D721Med (cell line): Measurements from ENCODE around the gene TXNDC8.

Experiments used
- DNase-seq: peaks from one replicate; pipeline ENCODE4 v3.0.0; 2011; ENCODE audit warnings: low spot score; ENCODE audit not compliant: insufficient read length
- FAIRE-seq: peaks from 2 replicates; lab custom pipeline; 2011; peaks lifted over from hg19 to GRCh38; lab: Jason Lieb, UNC
- TF ChIP-seq, protein P1 (sequence below): IDR thresholded peaks from 2 replicates; pipeline ENCODE4 v1.5.1; 2012; ENCODE audit warnings: mild to moderate bottlenecking, control low read depth; ENCODE audit not compliant: insufficient read depth; ENCODE audit errors: missing control alignments

Gene TXNDC8

DNA sequence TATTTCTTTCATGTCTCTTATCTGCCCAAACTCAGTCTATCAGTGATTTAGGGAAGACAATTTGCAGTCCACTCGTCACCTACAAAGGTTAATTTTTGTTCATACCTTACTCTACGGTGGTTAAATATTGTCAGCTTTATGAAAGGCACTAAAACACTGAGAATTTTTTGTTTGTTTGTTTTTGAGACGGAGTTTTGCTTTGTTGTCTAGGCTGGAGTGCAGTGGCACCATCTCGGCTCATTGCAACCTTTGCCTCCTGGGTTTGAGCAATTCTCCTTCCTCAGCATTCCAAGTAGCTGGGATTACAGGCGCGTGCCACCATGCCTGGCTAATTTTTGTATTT, 55.0 kb downstream of the TXNDC8 start:
- DNase-seq (no peak), FAIRE-seq (no peak)
- TF ChIP-seq, protein P1, sequence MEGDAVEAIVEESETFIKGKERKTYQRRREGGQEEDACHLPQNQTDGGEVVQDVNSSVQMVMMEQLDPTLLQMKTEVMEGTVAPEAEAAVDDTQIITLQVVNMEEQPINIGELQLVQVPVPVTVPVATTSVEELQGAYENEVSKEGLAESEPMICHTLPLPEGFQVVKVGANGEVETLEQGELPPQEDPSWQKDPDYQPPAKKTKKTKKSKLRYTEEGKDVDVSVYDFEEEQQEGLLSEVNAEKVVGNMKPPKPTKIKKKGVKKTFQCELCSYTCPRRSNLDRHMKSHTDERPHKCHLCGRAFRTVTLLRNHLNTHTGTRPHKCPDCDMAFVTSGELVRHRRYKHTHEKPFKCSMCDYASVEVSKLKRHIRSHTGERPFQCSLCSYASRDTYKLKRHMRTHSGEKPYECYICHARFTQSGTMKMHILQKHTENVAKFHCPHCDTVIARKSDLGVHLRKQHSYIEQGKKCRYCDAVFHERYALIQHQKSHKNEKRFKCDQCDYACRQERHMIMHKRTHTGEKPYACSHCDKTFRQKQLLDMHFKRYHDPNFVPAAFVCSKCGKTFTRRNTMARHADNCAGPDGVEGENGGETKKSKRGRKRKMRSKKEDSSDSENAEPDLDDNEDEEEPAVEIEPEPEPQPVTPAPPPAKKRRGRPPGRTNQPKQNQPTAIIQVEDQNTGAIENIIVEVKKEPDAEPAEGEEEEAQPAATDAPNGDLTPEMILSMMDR: no peak

DNA sequence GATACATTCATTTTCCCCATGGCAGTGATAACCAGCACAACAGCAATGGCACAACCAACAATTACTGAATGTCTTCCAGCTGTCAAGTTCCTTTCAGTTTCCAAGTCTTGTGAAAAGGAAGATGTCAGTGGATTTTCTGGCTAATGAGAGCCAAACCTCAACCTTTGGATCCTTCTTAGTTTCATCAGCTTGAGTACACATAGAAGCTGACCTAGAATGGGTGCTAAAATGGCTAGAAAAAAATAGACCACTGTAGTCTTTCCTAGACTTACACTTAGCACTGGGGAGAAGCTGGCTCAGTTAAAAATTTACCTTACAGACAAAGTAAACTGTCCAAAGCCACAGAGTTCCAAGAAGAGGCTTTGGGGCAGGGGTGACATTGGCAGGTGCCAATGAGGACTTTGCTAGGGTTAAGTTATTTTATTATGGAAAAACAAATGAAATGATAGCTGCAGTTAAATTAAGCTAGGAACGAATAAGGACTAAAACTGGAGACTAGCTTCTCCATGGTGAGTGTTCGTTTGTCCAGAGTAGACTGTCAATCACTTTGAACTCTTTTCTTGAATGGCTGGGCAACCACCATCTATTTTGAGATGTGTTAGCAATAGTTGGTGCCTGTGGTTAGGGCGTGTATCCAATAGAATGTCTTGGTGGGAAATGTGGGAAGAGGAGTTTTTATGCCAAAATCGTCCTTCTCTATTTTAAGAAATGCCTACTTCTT, 55.5 kb downstream of the TXNDC8 start:
- DNase-seq (no peak), FAIRE-seq (no peak)
- TF ChIP-seq, protein P1: no peak

DNA sequence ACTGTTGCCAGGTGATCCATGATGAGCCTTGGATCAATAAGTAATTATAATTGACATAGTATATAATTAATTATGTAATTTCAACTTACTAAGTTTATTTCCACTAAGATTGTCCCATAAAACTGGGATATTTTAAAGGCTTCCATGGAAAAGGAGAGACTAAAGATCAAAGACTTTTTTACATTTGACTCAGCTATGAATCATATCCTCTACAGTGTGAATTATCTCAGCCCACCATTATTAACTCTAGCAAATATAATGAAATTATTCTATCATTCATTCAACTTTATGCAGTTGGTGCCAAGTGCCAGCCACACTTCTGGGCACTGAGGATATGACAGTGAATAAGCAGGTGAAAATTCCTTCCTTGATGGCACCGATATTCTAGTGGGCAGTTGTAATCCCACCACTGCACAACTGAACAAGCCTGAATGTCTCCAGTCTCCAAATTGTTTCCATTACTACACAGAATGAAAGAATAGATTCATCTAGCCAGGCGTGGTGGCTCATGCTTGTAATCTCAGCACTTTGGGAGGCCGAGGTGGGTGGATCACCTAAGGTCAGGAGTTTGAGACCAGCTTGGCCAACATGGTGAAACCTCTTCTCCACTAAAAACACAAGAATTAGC, 59.5 kb downstream of the TXNDC8 start:
- TF ChIP-seq, protein P1: no peak

DNA sequence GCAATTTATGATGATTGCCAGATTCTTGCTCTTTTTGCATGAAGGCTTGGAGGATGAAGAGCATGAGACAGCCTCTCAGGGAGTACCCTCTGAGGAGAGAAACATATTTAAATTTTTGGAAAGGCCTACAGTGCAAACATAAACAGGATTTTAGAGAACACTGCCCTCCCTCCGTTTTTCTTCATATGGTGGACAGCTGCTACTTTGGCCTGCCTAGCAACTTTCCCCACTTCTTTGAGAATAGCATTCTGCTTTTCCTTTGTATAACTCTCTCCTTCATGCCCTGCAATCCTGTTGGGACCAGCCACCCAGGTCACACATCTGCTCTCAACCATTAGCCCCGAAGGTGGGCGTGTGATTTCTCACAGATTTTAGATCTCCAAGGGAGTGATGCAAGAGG, 60.9 kb downstream of the TXNDC8 start:
- FAIRE-seq (no peak), DNase-seq (no peak)
- TF ChIP-seq, protein P1: no peak

More for the DNA sequence above, 59.5 kb downstream of the TXNDC8 start:
- no peak for FAIRE-seq
- no peak for DNase-seq

DNA sequence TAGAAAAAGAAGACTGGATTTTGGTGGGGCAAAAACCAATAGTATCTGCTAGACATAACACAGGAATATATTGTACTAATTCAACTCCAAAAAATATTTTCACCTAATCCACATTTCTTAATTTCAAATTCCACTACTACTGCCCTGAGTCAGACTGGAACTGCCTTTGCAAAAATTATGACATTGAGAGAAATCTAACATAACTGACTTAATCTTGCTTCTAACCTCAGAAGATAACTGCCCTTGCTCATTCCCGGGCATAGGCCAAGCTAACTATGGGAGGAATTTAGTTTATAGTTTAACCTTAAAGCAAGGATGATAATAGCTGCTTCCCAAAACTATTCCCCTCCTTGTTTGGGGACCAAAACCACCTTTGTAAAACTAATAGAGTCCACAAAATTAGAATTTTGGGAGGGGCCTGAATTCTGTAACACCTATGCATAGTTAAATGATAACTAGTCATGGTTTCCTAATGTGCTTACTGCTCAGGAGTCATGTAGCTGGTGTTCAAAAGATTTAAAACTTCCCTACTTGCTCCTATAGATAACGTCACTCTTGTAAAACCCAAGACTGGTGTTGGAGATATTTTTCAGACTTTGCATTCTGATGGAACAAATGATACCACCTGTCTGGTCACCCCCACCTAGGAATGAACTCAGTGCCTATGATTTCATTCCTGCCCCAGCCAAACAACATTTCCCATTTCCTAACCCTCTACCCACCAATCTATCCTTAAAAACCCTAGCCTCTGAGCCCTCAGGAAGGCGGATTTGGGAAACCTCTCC, 67.3 kb downstream of the TXNDC8 start:
- TF ChIP-seq, protein P1: no peak
- no peak for FAIRE-seq
- no peak for DNase-seq

DNA sequence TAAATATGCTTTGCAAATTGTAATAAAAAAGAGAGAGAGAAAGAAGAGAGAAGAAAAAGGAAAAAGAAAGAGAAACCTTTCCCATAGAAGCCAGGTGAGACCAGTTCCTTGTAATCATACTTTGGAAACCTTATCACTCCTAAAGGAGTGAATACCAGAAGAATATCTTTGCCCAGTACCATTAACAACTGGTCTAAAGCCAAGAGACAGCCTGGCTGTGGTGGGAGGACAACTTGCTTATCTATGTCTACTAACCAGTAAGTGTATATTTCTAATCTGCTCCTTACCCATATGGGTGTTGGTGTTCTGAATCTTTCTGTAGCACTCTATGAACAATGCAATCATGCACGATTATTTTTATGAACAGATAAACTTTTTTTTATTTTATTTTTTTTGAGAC, 70.9 kb downstream of the TXNDC8 start:
- DNase-seq (no peak), FAIRE-seq (no peak)
- TF ChIP-seq, protein P1: no peak
